ENCODE data around the gene EEF1A2.
A peak's percentile ranks its signal among the peaks of the same experiment; 100 is the strongest.

The EEF1A2 gene

GRCh38 chr20:63497946-63498935 lies 642 bp downstream of the EEF1A2 start:
- DNase-seq = no peak

GRCh38 chr20:63497138-63497945 lies 1.5 kb downstream of the EEF1A2 start:
- DNase-seq = no peak

GRCh38 chr20:63496596-63497120 lies 2.2 kb downstream of the EEF1A2 start:
- DNase-seq = no peak

GRCh38 chr20:63495741-63496595 lies 2.9 kb downstream of the EEF1A2 start:
- peak; percentile 8 to 20 for DNase-seq

GRCh38 chr20:63495167-63495720 lies 3.6 kb downstream of the EEF1A2 start:
- no peak for DNase-seq

- no peak for DNase-seq
Measured at GRCh38 chr20:63494420-63495166, 4.3 kb downstream of the EEF1A2 start.

GRCh38 chr20:63494084-63494419 lies 4.8 kb downstream of the EEF1A2 start:
- DNase-seq = no peak

- DNase-seq = no peak
Measured at GRCh38 chr20:63493563-63494020, 5.3 kb downstream of the EEF1A2 start.

- no peak for DNase-seq
Measured at GRCh38 chr20:63492982-63493381, 5.9 kb downstream of the EEF1A2 start.

GRCh38 chr20:63492518-63492917 lies 6.4 kb downstream of the EEF1A2 start:
- no peak for DNase-seq

- no peak for DNase-seq
Measured at GRCh38 chr20:63491635-63492230, 7.2 kb downstream of the EEF1A2 start.

- no peak for DNase-seq
Measured at GRCh38 chr20:63491078-63491477, 7.8 kb downstream of the EEF1A2 start.

GRCh38 chr20:63490416-63490815 lies 8.5 kb downstream of the EEF1A2 start:
- DNase-seq = no peak

GRCh38 chr20:63488315-63489251 lies 10.3 kb downstream of the EEF1A2 start:
- DNase-seq = no peak

GRCh38 chr20:63487781-63488241 lies 11.1 kb downstream of the EEF1A2 start:
- DNase-seq = no peak

GRCh38 chr20:63487116-63487764 lies 11.6 kb downstream of the EEF1A2 start:
- no peak for DNase-seq

GRCh38 chr20:63486300-63486855 lies 12.5 kb downstream of the EEF1A2 start:
- no peak for DNase-seq

- DNase-seq = no peak
Measured at GRCh38 chr20:63484651-63485403, 14.1 kb downstream of the EEF1A2 start.

Measured in AML-193 (cell line).